ENCODE results near the gene PHKA2. TPM values are rescaled to one million over a fixed set of nuclear protein-coding genes. Genes with fewer than 3 reads are reported as not detected.
"Not testable (repeated sequence)": the region's sequence is repeated elsewhere in the genome, so short reads cannot be mapped to it uniquely, and the experiment has no call there.

PHKA2 gene
- total RNA-seq, 3 donors from 2014 or later, result 23.5 to 41.8 (median 33.6) TPM

GRCh38 chrX:19019996-19020395, 36.1 kb upstream of the PHKA2 start:
- Histone ChIP-seq H3K9me3 (no peaks in the 10 kb centered on the region), H3K4me1 (ENCODE audit: low read depth) (no peaks in the 10 kb centered on the region), H3K4me3 (no peak overlapping the region), H3K36me3 (ENCODE audit: low read depth) (no peaks in the 10 kb centered on the region)
- no peak for DNase-seq
- ATAC-seq, result no peak
- intact Hi-C loops (cut with DNase I, micrococcal nuclease), result no loop called here
- TF ChIP-seq CTCF (IDR thresholded peaks at IDR 0.05), result no peak

- Histone ChIP-seq H3K9me3 (no peaks in the 10 kb centered on the region), H3K36me3 (ENCODE audit: low read depth) (no peaks in the 10 kb centered on the region), H3K4me3 (no peak overlapping the region), H3K4me1 (ENCODE audit: low read depth) (no peaks in the 10 kb centered on the region)
- ATAC-seq, result peak; percentile 27
- intact Hi-C loops (cut with DNase I, micrococcal nuclease), result no loop called here
- no peak for TF ChIP-seq CTCF (IDR thresholded peaks at IDR 0.05)
- peak in 1 of 3 donors; percentile 30 for DNase-seq
Measured at GRCh38 chrX:19017271-19017670, 33.4 kb upstream of the PHKA2 start.

GRCh38 chrX:19016614-19017013, 32.7 kb upstream of the PHKA2 start:
- intact Hi-C loops (cut with DNase I, micrococcal nuclease); ATAC-seq: not testable (repeated sequence)

GRCh38 chrX:19007868-19008267, 24.0 kb upstream of the PHKA2 start:
- intact Hi-C loops (cut with DNase I, micrococcal nuclease), result no loop called here

More at GRCh38 chrX:19016614-19017013, 32.7 kb upstream of the PHKA2 start:
- H3K36me3 ChIP-seq (ENCODE audit: low read depth); H3K4me1 ChIP-seq (ENCODE audit: low read depth); DNase-seq; H3K4me3 ChIP-seq; H3K9me3 ChIP-seq: not testable (repeated sequence)

GRCh38 chrX:19007011-19007410, 23.1 kb upstream of the PHKA2 start:
- H3K9me3 ChIP-seq, result no peaks in the 10 kb centered on the region
- no peaks in the 10 kb centered on the region for H3K4me1 ChIP-seq (ENCODE audit: low read depth)
- intact Hi-C loops (cut with DNase I, micrococcal nuclease), result no loop called here
- ATAC-seq (no peak), DNase-seq (no peak)
- H3K36me3 ChIP-seq (ENCODE audit: low read depth), result no peaks in the 10 kb centered on the region
- TF ChIP-seq CTCF (IDR thresholded peaks at IDR 0.05), result no peak
- no peak overlapping the region for H3K4me3 ChIP-seq

More at GRCh38 chrX:19007868-19008267, 24.0 kb upstream of the PHKA2 start:
- Histone ChIP-seq H3K4me3 (no peak overlapping the region), H3K9me3 (no peaks in the 10 kb centered on the region), H3K4me1 (ENCODE audit: low read depth) (no peaks in the 10 kb centered on the region), H3K36me3 (ENCODE audit: low read depth) (no peaks in the 10 kb centered on the region)
- DNase-seq, result no peak
- no peak for TF ChIP-seq CTCF (IDR thresholded peaks at IDR 0.05)
- no peak for ATAC-seq

GRCh38 chrX:19005909-19006308, 22.0 kb upstream of the PHKA2 start:
- ATAC-seq, result peak; percentile 50
- H3K9me3 ChIP-seq, result no peaks in the 10 kb centered on the region
- H3K4me1 ChIP-seq (ENCODE audit: low read depth), result no peaks in the 10 kb centered on the region
- intact Hi-C loops (cut with DNase I, micrococcal nuclease), result no loop called here
- no peak overlapping the region for H3K4me3 ChIP-seq
- no peak for TF ChIP-seq CTCF (IDR thresholded peaks at IDR 0.05)
- H3K36me3 ChIP-seq (ENCODE audit: low read depth), result no peaks in the 10 kb centered on the region
- peak in 1 of 3 donors; percentile 13 for DNase-seq

Measured in mucosa of descending colon (tissue), 3 donors.